ENCODE data around the gene RRP7A. TPM values are rescaled to one million over a fixed set of nuclear protein-coding genes. Genes with fewer than 3 reads are reported as not detected.
"Not testable (repeated sequence)": the region's sequence is repeated elsewhere in the genome, so short reads cannot be mapped to it uniquely, and the experiment has no call there.

Gene RRP7A
- total RNA-seq, 1 donor from 2014 or later: 150 TPM

- Mint-ChIP-seq H3K27me3 (peaks cover 4% of the 10 kb centered on the region), H3K36me3 (ENCODE audit: low read depth) (no peaks in the 10 kb centered on the region), H3K9me3 (no peaks in the 10 kb centered on the region), H3K4me3 (no peak overlapping the region), H3K4me1 (peaks cover 11% of the 10 kb centered on the region), H3K27ac (no peak overlapping the region)
- intact Hi-C loops (cut with micrococcal nuclease): no loop called here
- no peak for DNase-seq
Observed at GRCh38 chr22:42548597-42549330, 29.2 kb upstream of the RRP7A start.

GRCh38 chr22:42548126-42548525 is 28.5 kb upstream of the RRP7A start:
- H3K9me3 Mint-ChIP-seq; H3K27me3 Mint-ChIP-seq; H3K36me3 Mint-ChIP-seq (ENCODE audit: low read depth); H3K4me3 Mint-ChIP-seq; intact Hi-C loops (cut with micrococcal nuclease); H3K27ac Mint-ChIP-seq; DNase-seq: not testable (repeated sequence)
- peaks cover 10% of the 10 kb centered on the region for H3K4me1 Mint-ChIP-seq

- DNase-seq: no peak
- Mint-ChIP-seq H3K4me1 (peaks cover 10% of the 10 kb centered on the region), H3K27ac (no peak overlapping the region), H3K9me3 (no peaks in the 10 kb centered on the region), H3K27me3 (peaks cover 4% of the 10 kb centered on the region), H3K4me3 (no peak overlapping the region), H3K36me3 (ENCODE audit: low read depth) (no peaks in the 10 kb centered on the region)
- intact Hi-C loops (cut with micrococcal nuclease): no loop called here
Observed at GRCh38 chr22:42547562-42547961, 28.0 kb upstream of the RRP7A start.

GRCh38 chr22:42544686-42545085 is 25.1 kb upstream of the RRP7A start:
- intact Hi-C loops (cut with micrococcal nuclease): no loop called here
- DNase-seq: no peak
- no peaks in the 10 kb centered on the region for H3K36me3 Mint-ChIP-seq (ENCODE audit: low read depth)
- peaks cover 1% of the 10 kb centered on the region for H3K4me1 Mint-ChIP-seq
- H3K9me3 Mint-ChIP-seq: no peaks in the 10 kb centered on the region
- H3K4me3 Mint-ChIP-seq: no peak overlapping the region
- H3K27ac Mint-ChIP-seq: no peak overlapping the region
- peaks cover 6% of the 10 kb centered on the region for H3K27me3 Mint-ChIP-seq

GRCh38 chr22:42539236-42539771 is 19.7 kb upstream of the RRP7A start:
- H3K4me3 Mint-ChIP-seq: not testable (repeated sequence)

DNA sequence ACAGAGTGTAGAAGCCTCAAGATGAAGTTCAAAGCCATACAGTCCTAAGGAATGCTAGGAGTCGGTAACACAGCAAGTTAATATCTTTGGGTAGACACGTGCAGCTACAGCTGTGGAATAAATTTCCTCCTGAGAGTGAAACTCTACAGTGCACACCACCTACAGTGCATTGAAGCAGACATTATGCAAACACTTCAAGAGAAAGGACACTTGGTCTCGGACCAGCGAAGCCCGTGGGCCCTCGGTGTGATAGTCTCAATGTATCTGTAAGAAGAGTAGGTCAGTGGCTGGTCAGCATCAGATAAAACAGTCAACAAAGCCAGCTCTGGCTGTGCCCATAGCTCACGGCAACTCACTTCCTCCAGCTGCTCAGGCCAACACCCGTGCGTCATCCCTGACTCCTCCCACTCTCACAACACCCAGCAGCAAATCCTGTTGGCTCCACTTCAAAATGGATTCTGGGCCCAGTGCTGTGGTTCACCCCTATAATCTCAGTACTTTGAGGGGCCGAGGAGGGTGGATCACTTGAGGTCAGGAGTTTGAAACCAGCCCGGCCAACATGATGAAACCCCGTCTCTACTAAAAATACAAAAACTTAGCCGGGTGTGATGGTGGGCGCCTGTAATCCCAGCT is 17.7 kb upstream of the RRP7A start:
- H3K9me3 Mint-ChIP-seq; H3K4me3 Mint-ChIP-seq; intact Hi-C loops (cut with micrococcal nuclease); H3K36me3 Mint-ChIP-seq (ENCODE audit: low read depth); H3K27me3 Mint-ChIP-seq: not testable (repeated sequence)
- peak overlapping the region; percentile 15 for H3K27ac Mint-ChIP-seq
- peak; percentile 56 for DNase-seq
- H3K4me1 Mint-ChIP-seq: peaks cover 18% of the 10 kb centered on the region

More at GRCh38 chr22:42539236-42539771, 19.7 kb upstream of the RRP7A start:
- DNase-seq; H3K4me1 Mint-ChIP-seq; H3K27ac Mint-ChIP-seq; H3K27me3 Mint-ChIP-seq; H3K9me3 Mint-ChIP-seq; H3K36me3 Mint-ChIP-seq (ENCODE audit: low read depth); intact Hi-C loops (cut with micrococcal nuclease): not testable (repeated sequence)

GRCh38 chr22:42536634-42537033 is 17.0 kb upstream of the RRP7A start:
- H3K27ac Mint-ChIP-seq; DNase-seq; H3K9me3 Mint-ChIP-seq; H3K36me3 Mint-ChIP-seq (ENCODE audit: low read depth); H3K4me3 Mint-ChIP-seq; intact Hi-C loops (cut with micrococcal nuclease); H3K27me3 Mint-ChIP-seq: not testable (repeated sequence)
- peaks cover 19% of the 10 kb centered on the region for H3K4me1 Mint-ChIP-seq

DNA sequence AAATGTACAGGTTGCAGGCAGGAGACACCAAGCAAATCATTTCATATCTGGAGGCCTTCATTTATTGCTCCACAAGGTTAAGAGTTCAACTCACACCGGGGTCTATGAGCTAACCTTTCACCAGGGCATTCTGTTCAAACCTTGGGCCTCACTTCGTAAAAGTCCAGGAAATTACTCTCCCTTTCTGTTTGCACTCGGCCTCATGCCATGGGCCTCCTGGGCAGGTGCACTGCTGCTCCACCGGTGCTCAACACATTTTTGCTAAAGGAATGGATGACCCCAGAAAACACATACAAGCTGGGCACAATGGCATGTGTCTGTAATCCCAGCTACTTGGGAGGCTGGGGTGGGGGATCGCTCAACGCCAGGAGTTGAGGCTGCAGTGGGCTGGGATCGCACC is 16.6 kb upstream of the RRP7A start:
- intact Hi-C loops (cut with micrococcal nuclease): no loop called here
- Mint-ChIP-seq H3K27ac (no peak overlapping the region), H3K4me1 (peaks cover 19% of the 10 kb centered on the region), H3K36me3 (ENCODE audit: low read depth) (no peaks in the 10 kb centered on the region), H3K4me3 (no peak overlapping the region), H3K27me3 (peaks cover 1% of the 10 kb centered on the region), H3K9me3 (no peaks in the 10 kb centered on the region)
- DNase-seq: no peak

GRCh38 chr22:42535082-42535731 is 15.6 kb upstream of the RRP7A start:
- H3K9me3 Mint-ChIP-seq; H3K4me3 Mint-ChIP-seq; H3K27me3 Mint-ChIP-seq; DNase-seq; H3K36me3 Mint-ChIP-seq (ENCODE audit: low read depth); H3K27ac Mint-ChIP-seq; intact Hi-C loops (cut with micrococcal nuclease): not testable (repeated sequence)
- peaks cover 18% of the 10 kb centered on the region for H3K4me1 Mint-ChIP-seq

DNA sequence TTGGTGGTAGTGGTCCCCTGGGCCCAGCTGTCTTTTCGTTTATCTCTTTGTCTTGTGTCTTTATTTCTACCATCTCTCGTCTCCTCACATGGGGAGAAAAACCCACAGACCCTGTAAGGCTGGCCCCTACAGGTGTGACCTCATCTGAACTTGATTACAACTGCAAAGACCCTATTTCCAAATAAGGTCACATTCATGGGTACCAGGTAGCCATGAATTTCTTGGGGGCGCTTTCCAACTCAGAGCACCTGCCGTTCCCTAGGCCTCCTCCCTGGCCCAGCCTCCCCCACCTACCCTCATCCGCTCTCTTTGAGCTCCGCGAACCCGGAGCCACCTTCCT is 14.0 kb upstream of the RRP7A start:
- no peak for DNase-seq
- peak overlapping the region; percentile 76 for H3K4me3 Mint-ChIP-seq
- no peaks in the 10 kb centered on the region for H3K27me3 Mint-ChIP-seq
- H3K9me3 Mint-ChIP-seq: no peaks in the 10 kb centered on the region
- peaks cover 18% of the 10 kb centered on the region for H3K4me1 Mint-ChIP-seq
- intact Hi-C loops (cut with micrococcal nuclease): no loop called here
- H3K36me3 Mint-ChIP-seq (ENCODE audit: low read depth): no peaks in the 10 kb centered on the region
- peak overlapping the region; percentile 95 for H3K27ac Mint-ChIP-seq

- H3K27ac Mint-ChIP-seq; H3K9me3 Mint-ChIP-seq; H3K4me3 Mint-ChIP-seq; H3K36me3 Mint-ChIP-seq (ENCODE audit: low read depth); H3K27me3 Mint-ChIP-seq; intact Hi-C loops (cut with micrococcal nuclease); DNase-seq: not testable (repeated sequence)
- peaks cover 13% of the 10 kb centered on the region for H3K4me1 Mint-ChIP-seq
Observed at GRCh38 chr22:42531401-42532084, 11.9 kb upstream of the RRP7A start.

GRCh38 chr22:42529435-42529834 is 9.8 kb upstream of the RRP7A start:
- intact Hi-C loops (cut with micrococcal nuclease); H3K36me3 Mint-ChIP-seq (ENCODE audit: low read depth); DNase-seq; H3K9me3 Mint-ChIP-seq; H3K4me3 Mint-ChIP-seq; H3K27ac Mint-ChIP-seq; H3K27me3 Mint-ChIP-seq: not testable (repeated sequence)
- peaks cover 13% of the 10 kb centered on the region for H3K4me1 Mint-ChIP-seq

- DNase-seq: no peak
- no peak overlapping the region for H3K27ac Mint-ChIP-seq
- peaks cover 9% of the 10 kb centered on the region for H3K4me1 Mint-ChIP-seq
- no peaks in the 10 kb centered on the region for H3K36me3 Mint-ChIP-seq (ENCODE audit: low read depth)
- no peak overlapping the region for H3K4me3 Mint-ChIP-seq
- H3K27me3 Mint-ChIP-seq: peaks cover 4% of the 10 kb centered on the region
- intact Hi-C loops (cut with micrococcal nuclease): no loop called here
- no peaks in the 10 kb centered on the region for H3K9me3 Mint-ChIP-seq
Observed at GRCh38 chr22:42528591-42529307, 9.2 kb upstream of the RRP7A start.
